ENCODE data around the gene TOR4A. TPM values are rescaled to one million over a fixed set of nuclear protein-coding genes. Genes with fewer than 3 reads are reported as not detected.

The TOR4A gene
- total and polyA plus RNA-seq, 3 donors from 2014 or later, result 2.1 to 4.5 (median 3.4) TPM

- no peaks in the 10 kb centered on the region for H3K36me3 ChIP-seq (ENCODE audit: low read depth, missing control alignments)
- intact Hi-C loops (cut with DNase I; ENCODE audit: low total_unique reads), result no loop called here
- WGBS, 2 donors, result 92 to 95% methylated on average over 9 to 36 of the region's 39 CpGs
- peaks cover 22% of the 10 kb centered on the region for H3K4me1 ChIP-seq
- H3K4me3 ChIP-seq, result no peak overlapping the region
- H3K27me3 ChIP-seq, result no peaks in the 10 kb centered on the region
- H3K27ac ChIP-seq, result no peak overlapping the region
- H3K9me3 ChIP-seq, result no peaks in the 10 kb centered on the region
- TF ChIP-seq CTCF (IDR thresholded peaks at IDR 0.05) (no peak), POLR2A (IDR thresholded peaks at IDR 0.05) (no peak)
- DNase-seq, result no peak
Measured at GRCh38 chr9:137272241-137273094, 5.1 kb upstream of the TOR4A start.

GRCh38 chr9:137273095-137273490 is 4.4 kb upstream of the TOR4A start:
- 89 to 93% methylated on average over 9 to 13 of the region's 13 CpGs for WGBS, 2 donors
- Histone ChIP-seq H3K36me3 (ENCODE audit: low read depth, missing control alignments) (no peaks in the 10 kb centered on the region), H3K4me1 (peaks cover 22% of the 10 kb centered on the region), H3K4me3 (no peak overlapping the region), H3K27me3 (no peaks in the 10 kb centered on the region), H3K27ac (no peak overlapping the region), H3K9me3 (no peaks in the 10 kb centered on the region)
- intact Hi-C loops (cut with DNase I; ENCODE audit: low total_unique reads), result no loop called here
- DNase-seq, result no peak
- TF ChIP-seq POLR2A (IDR thresholded peaks at IDR 0.05) (no peak), CTCF (IDR thresholded peaks at IDR 0.05) (no peak)

- peaks cover 21% of the 10 kb centered on the region for H3K4me1 ChIP-seq
- no peaks in the 10 kb centered on the region for H3K27me3 ChIP-seq
- H3K4me3 ChIP-seq, result no peak overlapping the region
- 64 to 73% methylated on average over 4 to 15 of the region's 15 CpGs for WGBS, 2 donors
- H3K9me3 ChIP-seq, result no peaks in the 10 kb centered on the region
- no peak overlapping the region for H3K27ac ChIP-seq
- TF ChIP-seq POLR2A (IDR thresholded peaks at IDR 0.05) (no peak), CTCF (IDR thresholded peaks at IDR 0.05) (no peak)
- no peak for DNase-seq
- intact Hi-C loops (cut with DNase I; ENCODE audit: low total_unique reads), result no loop called here
- no peaks in the 10 kb centered on the region for H3K36me3 ChIP-seq (ENCODE audit: low read depth, missing control alignments)
Measured at GRCh38 chr9:137273611-137274320, 3.8 kb upstream of the TOR4A start.

GRCh38 chr9:137275203-137275587 is 2.3 kb upstream of the TOR4A start:
- intact Hi-C loops (cut with DNase I; ENCODE audit: low total_unique reads), result no loop called here
- no peak overlapping the region for H3K27ac ChIP-seq
- H3K27me3 ChIP-seq, result no peaks in the 10 kb centered on the region
- H3K4me3 ChIP-seq, result no peak overlapping the region
- WGBS, 2 donors, result 87 to 92% methylated on average over 10 of the region's 10 CpGs
- H3K36me3 ChIP-seq (ENCODE audit: low read depth, missing control alignments), result no peaks in the 10 kb centered on the region
- H3K9me3 ChIP-seq, result no peaks in the 10 kb centered on the region
- H3K4me1 ChIP-seq, result peaks cover 12% of the 10 kb centered on the region
- no peak for DNase-seq
- TF ChIP-seq CTCF (IDR thresholded peaks at IDR 0.05) (no peak), POLR2A (IDR thresholded peaks at IDR 0.05) (no peak)
